ENCODE results near the gene ZPBP2. TPM values are rescaled to one million over a fixed set of nuclear protein-coding genes. Genes with fewer than 3 reads are reported as not detected.

The ZPBP2 gene
- total RNA-seq, 2 experiments from 2014 or later: not detected

Other genes with a start within 250 kb of the ZPBP2 start
- gene PPP1R1B, start 241.2 kb upstream of the ZPBP2 start, total RNA-seq: under 1 TPM in 1 of 2 experiments, not detected in 1; 0.14 TPM
- 10 to 100 TPM; 56.1 to 56.8 TPM for gene STARD3, start 231.1 kb upstream of the ZPBP2 start, total RNA-seq
- gene TCAP, start 202.9 kb upstream of the ZPBP2 start, total RNA-seq: 1 to 10 TPM in 1 of 2 experiments, under 1 TPM in 1; 0.74 to 1.1 TPM
- gene PNMT, start 199.7 kb upstream of the ZPBP2 start, total RNA-seq: not detected
- gene PGAP3, start 180.1 kb upstream of the ZPBP2 start, total RNA-seq: 10 to 100 TPM; 11.8 to 11.9 TPM
- 1 to 10 TPM; 6.0 to 6.3 TPM for gene ERBB2, start 168.1 kb upstream of the ZPBP2 start, total RNA-seq
- gene MIEN1, start 137.7 kb upstream of the ZPBP2 start, total RNA-seq: 10 to 100 TPM; 35.2 to 36.5 TPM
- gene GRB7, start 130.3 kb upstream of the ZPBP2 start, total RNA-seq: 1 to 10 TPM; 2.0 to 2.1 TPM
- 10 to 100 TPM; 34.2 to 36.1 TPM for gene IKZF3, start 3.9 kb upstream of the ZPBP2 start, total RNA-seq
- 10 to 100 TPM; 22.2 to 25.5 TPM for gene GSDMB, start 50.4 kb downstream of the ZPBP2 start, total RNA-seq
- 10 to 100 TPM; 51.8 to 52.1 TPM for gene ORMDL3, start 59.4 kb downstream of the ZPBP2 start, total RNA-seq
- not detected for gene LRRC3C, start 59.5 kb downstream of the ZPBP2 start, total RNA-seq
- gene GSDMA, start 94.8 kb downstream of the ZPBP2 start, total RNA-seq: under 1 TPM in 1 of 2 experiments, not detected in 1; 0.17 TPM
- gene PSMD3, start 112.6 kb downstream of the ZPBP2 start, total RNA-seq: 100 to 1,000 TPM; 122 to 125 TPM
- not detected for gene CSF3, start 147.2 kb downstream of the ZPBP2 start, total RNA-seq
- 100 to 1,000 TPM; 107 TPM for gene MED24, start 186.2 kb downstream of the ZPBP2 start, total RNA-seq
- 10 to 100 TPM; 10.2 to 11.2 TPM for gene THRA, start 194.8 kb downstream of the ZPBP2 start, total RNA-seq
- gene NR1D1, start 232.4 kb downstream of the ZPBP2 start, total RNA-seq: 1 to 10 TPM; 9.0 to 9.1 TPM

All from activated naive CD4-positive, alpha-beta T cell treated with anti-CD3 and anti-CD28 coated beads for 36 hours (primary cell).